ENCODE measurements around the gene UXT. TPM values are rescaled to one million over a fixed set of nuclear protein-coding genes. Genes with fewer than 3 reads are reported as not detected.
A peak's percentile ranks its signal among the peaks of the same experiment; 100 is the strongest.

The UXT gene
- total and polyA plus RNA-seq, 2 of the 4 experiments (the other 2 are of a cell fraction): 106 to 164 TPM

DNA sequence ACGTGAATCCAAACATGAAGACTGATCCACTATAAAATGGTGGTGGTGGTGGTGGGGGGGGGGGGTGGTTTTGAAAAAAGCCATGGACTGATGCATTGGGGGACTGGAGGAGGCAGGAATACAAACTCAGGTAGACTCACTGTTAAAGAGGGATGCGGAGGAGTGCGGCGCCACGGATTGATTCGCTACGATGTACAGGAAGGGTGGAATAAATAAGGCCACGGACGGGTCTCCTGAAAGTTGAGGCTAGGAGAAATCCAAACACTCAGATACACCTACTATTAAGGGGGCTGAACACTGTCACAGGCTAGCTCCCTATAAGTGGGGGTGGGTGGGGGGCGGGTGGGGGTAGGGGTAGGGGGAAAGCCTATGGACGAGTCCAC is 9.2 kb downstream of the UXT start:
- Histone ChIP-seq H4K20me1 (ENCODE audit: insufficient read depth, low read length) (peaks cover 9% of the 10 kb centered on the region), H2BK5ac (ENCODE audit: low read depth, low read length, poor library complexity, severe bottlenecking) (peak overlapping the region; percentile 93), H3K4me1 (ENCODE audit: control insufficient read depth, insufficient read depth, low read length) (peaks cover 6% of the 10 kb centered on the region), H3K4ac (ENCODE audit: low read depth, low read length) (peak overlapping the region; percentile 82), H3K27me3 (ENCODE audit: control insufficient read depth, insufficient read depth, low read length) (no peaks in the 10 kb centered on the region), H3K36me3 (ENCODE audit: control insufficient read depth, insufficient read depth, low read length) (peaks cover 2% of the 10 kb centered on the region; the same call in 1 of the 2 replicates), H2BK120ac (ENCODE audit: low read depth, low read length) (peak overlapping the region; percentile 57; the same call in 1 of the 2 replicates), H3K27ac (ENCODE audit: insufficient read depth, low read length) (peak overlapping the region; percentile 84), H3K56ac (ENCODE audit: extremely low read depth, insufficient read depth, low read length) (peak overlapping the region; percentile 80), H2AK5ac (ENCODE audit: low read depth, low read length) (peak overlapping the region; percentile 91), H2BK20ac (ENCODE audit: low read depth, low read length) (peak overlapping the region; percentile 49; the same call in 1 of the 2 replicates), H3K9ac (ENCODE audit: low read depth, low read length) (peak overlapping the region; percentile 74), H3K4me2 (ENCODE audit: low read depth, low read length) (peak overlapping the region; percentile 83), H3K9me1 (ENCODE audit: insufficient read depth, low read length) (0 out of 2 replicates have a peak, but pooled peaks cover 2% of the 10 kb centered on the region), H3K23ac (ENCODE audit: low read depth, low read length) (peak overlapping the region; percentile 96), H2BK15ac (ENCODE audit: low read depth, low read length) (no peak overlapping the region), H3K4me3 (ENCODE audit: insufficient read depth, low read depth, low read length) (peak overlapping the region; percentile 88), H4K91ac (ENCODE audit: insufficient read depth, low read depth, low read length) (peak overlapping the region; percentile 66), H4K5ac (ENCODE audit: low read depth, low read length) (peak overlapping the region; percentile 23; the same call in 1 of the 2 replicates), H2AFZ (replicated peaks; ENCODE audit: low read length, poor library complexity) (no peak overlapping the region), H3K79me1 (ENCODE audit: low read depth in 1 of 2, low read length in 2 of 2) (peaks cover 0 to 26% of the 10 kb centered on the region in 2 experiments; a peak in 3 of 4 replicates), H2AK9ac (replicated peaks; ENCODE audit: low read depth, low read length, poor library complexity) (peak overlapping the region; percentile 92), H3K14ac (replicated peaks; ENCODE audit: low read depth, low read length) (peak overlapping the region; percentile 86), H3K18ac (ENCODE audit: low read depth, low read length) (peak overlapping the region; percentile 15; the same call in 1 of the 2 replicates), H3K9me3 (ENCODE audit: control insufficient read depth, insufficient read depth, low read length) (no peaks in the 10 kb centered on the region), H4K8ac (ENCODE audit: low read depth in 2 of 2, low read length in 2 of 2) (peak overlapping the region; percentile 31 to 76; a peak in 2 of 4 replicates)
- POLR2A ChIA-PET (ENCODE audit: unreplicated experiment): no interaction called here
- DNase-seq (no peak), ATAC-seq (ENCODE audit: low read depth) (no peak)
- TF ChIP-seq, protein P1, sequence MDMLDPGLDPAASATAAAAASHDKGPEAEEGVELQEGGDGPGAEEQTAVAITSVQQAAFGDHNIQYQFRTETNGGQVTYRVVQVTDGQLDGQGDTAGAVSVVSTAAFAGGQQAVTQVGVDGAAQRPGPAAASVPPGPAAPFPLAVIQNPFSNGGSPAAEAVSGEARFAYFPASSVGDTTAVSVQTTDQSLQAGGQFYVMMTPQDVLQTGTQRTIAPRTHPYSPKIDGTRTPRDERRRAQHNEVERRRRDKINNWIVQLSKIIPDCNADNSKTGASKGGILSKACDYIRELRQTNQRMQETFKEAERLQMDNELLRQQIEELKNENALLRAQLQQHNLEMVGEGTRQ (IDR thresholded peaks at IDR 0.05; ENCODE audit: low read depth, low read length): no peak
- TF ChIP-seq POLR2A (IDR thresholded peaks at IDR 0.05; ENCODE audit: low read depth, low read length) (no peak), MAZ (IDR thresholded peaks at IDR 0.05; ENCODE audit: borderline replicate concordance, low read depth, low read length) (no peak), MXI1 (IDR thresholded peaks at IDR 0.05; ENCODE audit: borderline replicate concordance, low read depth, low read length) (no peak), FOS (IDR thresholded peaks at IDR 0.05; ENCODE audit: low read depth, low read length) (no peak)
- BruUV-seq (replicated peaks): no TSS peak
- in situ Hi-C loops (cut with MboI; ENCODE audit: low sequenced_read_pairs): loop anchor here (5.0 to 25.0 kb wide), 2 partner anchors 87 to 437 kb away; partner anchors contain the start of genes ARAF and CDK16
- WGBS, 2 experiments (ENCODE audit: extremely low coverage in 2 of 2, insufficient read length in 1 of 2): no CpG with 5 or more reads among the region's 11 CpGs
- intact Hi-C loops (cut with micrococcal nuclease): no loop called here
- CTCF ChIA-PET: no interaction called here
- dilution Hi-C loops (cut with HindIII; ENCODE audit: low sequenced_read_pairs, unreplicated experiment): no loop called here

All from IMR-90 (cell line).